Sigmoid colon (tissue), 7 donors: Measurements from ENCODE around the gene EPHA10. TPM values are rescaled to one million over a fixed set of nuclear protein-coding genes. Genes with fewer than 3 reads are reported as not detected.

Experiments
- DNase-seq: peaks from one replicate; pipeline ENCODE4 v3.0.0-alpha.2; 2019
- H3K27ac ChIP-seq, 4 donors: fragments of 200-600 bp; sonication (generic); one replicate each; pipeline ENCODE4 v1.5.1; 2016 to 2019; ENCODE audit warnings: mild to moderate bottlenecking in 1 of 4
- H3K27me3 ChIP-seq, 3 donors: fragments of 200-600 bp; sonication (generic); one replicate each; pipeline ENCODE4 v1.5.1; 2019; ENCODE audit warnings: mild to moderate bottlenecking in 1 of 3
- H3K36me3 ChIP-seq, 4 donors: fragments of 200-600 bp; sonication (generic); one replicate each; pipeline ENCODE4 v1.5.1; 2016 to 2019
- H3K4me1 ChIP-seq, 4 donors: fragments of 200-600 bp; sonication (generic); one replicate each; pipeline ENCODE4 v1.5.1; 2017 to 2019
- H3K4me3 ChIP-seq, 4 donors: fragments of 200-600 bp; sonication (generic); one replicate each; pipeline ENCODE4 v1.5.1; 2017 to 2019; ENCODE audit warnings: mild to moderate bottlenecking in 2 of 4, moderate library complexity in 1 of 4
- H3K9me3 ChIP-seq, 4 donors: fragments of 200-600 bp in 3 of 4; sonication (generic) in 3 of 4; one replicate each; pipeline versions ENCODE4 v1.5.1 to v1.6.1; 2013 to 2019
- CTCF ChIP-seq, 4 experiments: fragments of 450-650 bp in 3 of 4; fragments of 200-600 bp in 1 of 4; IDR thresholded peaks; one replicate each; pipeline ENCODE4 v1.5.1; 2016 to 2019; ENCODE audit warnings: antibody characterized with exemption in 4 of 4, mild to moderate bottlenecking in 3 of 4, moderate library complexity in 2 of 4
- EP300 ChIP-seq, 4 donors: sonication (generic); formaldehyde crosslinking; IDR thresholded peaks; one replicate each; pipeline ENCODE4 v1.6.1; 2017; ENCODE audit warnings: antibody characterized with exemption in 4 of 4
- POLR2A ChIP-seq, 2 donors: fragments of 450-650 bp; IDR thresholded peaks; one replicate each; pipeline ENCODE4 v1.6.1; 2016; ENCODE audit warnings: antibody characterized with exemption in 2 of 2, mild to moderate bottlenecking in 2 of 2, moderate library complexity in 2 of 2
- POLR2AphosphoS5 ChIP-seq, 4 donors: sonication (generic); formaldehyde crosslinking; IDR thresholded peaks; one replicate each; pipeline ENCODE4 v1.6.1; 2017; ENCODE audit warnings: antibody characterized with exemption in 4 of 4
- WGBS, 2 donors: extraction: QIAGEN DNeasy Blood & Tissue Kit; methylation state at CpG; one replicate each; pipeline ENCODE4 v1.1.7; 2013; 5-methylcytosine and 5-hydroxymethylcytosine counted together
- intact Hi-C: fragments of 100-400 bp; cut with DNase I; formaldehyde crosslinking; loops from one replicate; pipeline ENCODE4 v1.15.1; 2023
- polyA plus RNA-seq, 3 donors: library from polyadenylated mRNA; stranded (reverse); fragments of 200-250 nt; gene quantifications; one replicate each; pipeline ENCODE4 v1.2.3, GENCODE V29; 2013
- total RNA-seq, 4 donors: library from RNA; depleted of rRNA; stranded (reverse); fragments of >200 nt; gene quantifications; one replicate each; pipeline ENCODE4 v1.1.0, GENCODE V29; 2016
- donor health status: healthy with polysubstance abuse.
- donor health status: Bipolar disorder and iron deficiency.
- donor health status: healthy.

Gene EPHA10
- total and polyA plus RNA-seq, 7 donors = 0.14 to 33.3 (median 0.83) TPM

GRCh38 chr1:37723390-37724078 lies 41.4 kb downstream of the EPHA10 start:
- Histone ChIP-seq H3K4me1 (no peaks in the 10 kb centered on the region), H3K27ac (no peak overlapping the region), H3K9me3 (no peaks in the 10 kb centered on the region), H3K36me3 (no peaks in the 10 kb centered on the region), H3K4me3 (no peak overlapping the region), H3K27me3 (peaks cover 0 to 14% (median 0%) of the 10 kb centered on the region in 3 donors)
- 72 to 77% methylated on average over 11 of the region's 11 CpGs for WGBS, 2 donors
- intact Hi-C loops = no loop called here
- peak; percentile 44 for DNase-seq
- no peak for TF ChIP-seq POLR2AphosphoS5 (IDR thresholded peaks at IDR 0.05)
- no peak for TF ChIP-seq EP300 (IDR thresholded peaks at IDR 0.05)
- no peak for TF ChIP-seq CTCF (IDR thresholded peaks at IDR 0.05)
- TF ChIP-seq POLR2A (IDR thresholded peaks at IDR 0.05) = no peak

- Histone ChIP-seq H3K9me3 (no peaks in the 10 kb centered on the region), H3K27me3 (peaks cover 0 to 15% (median 0%) of the 10 kb centered on the region in 3 donors), H3K27ac (peak overlapping the region in 1 of 4 donors; percentile 12), H3K4me1 (no peaks in the 10 kb centered on the region), H3K4me3 (no peak overlapping the region), H3K36me3 (no peaks in the 10 kb centered on the region)
- intact Hi-C loops = no loop called here
- DNase-seq = no peak
- TF ChIP-seq POLR2AphosphoS5 (IDR thresholded peaks at IDR 0.05) = no peak
- no peak for TF ChIP-seq POLR2A (IDR thresholded peaks at IDR 0.05)
- no peak for TF ChIP-seq CTCF (IDR thresholded peaks at IDR 0.05)
- no peak for TF ChIP-seq EP300 (IDR thresholded peaks at IDR 0.05)
- 92 to 93% methylated on average over 6 of the region's 6 CpGs for WGBS, 2 donors
These were observed 41.9 kb downstream of the EPHA10 start for GRCh38 chr1:37723072-37723389.

- intact Hi-C loops = no loop called here
- Histone ChIP-seq H3K27ac (peak overlapping the region in 1 of 4 donors; percentile 12), H3K36me3 (no peaks in the 10 kb centered on the region), H3K4me1 (no peaks in the 10 kb centered on the region), H3K9me3 (no peaks in the 10 kb centered on the region), H3K27me3 (peaks cover 0 to 15% (median 0%) of the 10 kb centered on the region in 3 donors), H3K4me3 (no peak overlapping the region)
- peak; percentile 48 for DNase-seq
- no peak for TF ChIP-seq POLR2AphosphoS5 (IDR thresholded peaks at IDR 0.05)
- TF ChIP-seq EP300 (IDR thresholded peaks at IDR 0.05) = no peak
- TF ChIP-seq CTCF (IDR thresholded peaks at IDR 0.05) = no peak
- TF ChIP-seq POLR2A (IDR thresholded peaks at IDR 0.05) = no peak
- 86 to 88% methylated on average over 14 of the region's 14 CpGs for WGBS, 2 donors
These were observed 42.5 kb downstream of the EPHA10 start for GRCh38 chr1:37722181-37723071.

GRCh38 chr1:37721565-37721964 lies 43.4 kb downstream of the EPHA10 start:
- H3K27ac ChIP-seq = no peak overlapping the region
- intact Hi-C loops = no loop called here
- DNase-seq = peak; percentile 34
- no peak for TF ChIP-seq CTCF (IDR thresholded peaks at IDR 0.05)
- no peak for TF ChIP-seq POLR2A (IDR thresholded peaks at IDR 0.05)
- TF ChIP-seq POLR2AphosphoS5 (IDR thresholded peaks at IDR 0.05) = no peak
- no peak for TF ChIP-seq EP300 (IDR thresholded peaks at IDR 0.05)
- peaks cover 0 to 15% (median 0%) of the 10 kb centered on the region in 3 donors for H3K27me3 ChIP-seq
- H3K9me3 ChIP-seq = no peaks in the 10 kb centered on the region
- no peak overlapping the region for H3K4me3 ChIP-seq
- WGBS, 2 donors = 78 to 86% methylated on average over 19 of the region's 19 CpGs
- H3K4me1 ChIP-seq = no peaks in the 10 kb centered on the region
- H3K36me3 ChIP-seq = no peaks in the 10 kb centered on the region
